AG04449 (cell line): ENCODE data around the gene ANAPC4.

ENCODE experiments used
- CTCF ChIA-PET: fragments of 350-600 bp; formaldehyde crosslinking; extraction: SDS; loops from one replicate; lab custom pipeline; 2021; ENCODE audit warnings: antibody characterized with exemption; lab: Yijun Ruan, JAX
- POLR2A ChIA-PET: fragments of 400-600, 350-600 bp; formaldehyde crosslinking; extraction: SDS; loops from one replicate; lab custom pipeline; 2020; ENCODE audit warnings: antibody characterized with exemption, inconsistent platforms; lab: Yijun Ruan, JAX
- DNase-seq: peaks from one replicate; pipeline ENCODE4 v3.0.0-alpha.2; 2010; ENCODE audit warnings: low read depth, low spot score
- H3K4me3 ChIP-seq: 2 replicates; pipeline ENCODE4 v1.5.1; 2011; ENCODE audit warnings: low read depth, mild to moderate bottlenecking, control low read depth, low read length
- CTCF ChIP-seq: IDR thresholded peaks from one replicate; pipeline ENCODE4 v1.5.1; 2011; ENCODE audit warnings: mild to moderate bottlenecking, moderate library complexity, low read length, control low read depth, inconsistent platforms; ENCODE audit not compliant: insufficient read depth; ENCODE audit errors: missing control alignments

ANAPC4 gene

GRCh38 chr4:25345744-25346143, 31.3 kb upstream of the ANAPC4 start:
- CTCF ChIA-PET, result interaction anchor here (1.4 to 1.6 kb wide), 2 partner anchors 21 to 33 kb away, joined by 4 to 10 read pairs; partner anchors contain the start of gene ZCCHC4
- no peak for TF ChIP-seq CTCF
- DNase-seq, result no peak
- POLR2A ChIA-PET, result no interaction called here
- no peak overlapping the region for H3K4me3 ChIP-seq

GRCh38 chr4:25346913-25347312, 30.1 kb upstream of the ANAPC4 start:
- TF ChIP-seq CTCF, result no peak
- no peak for DNase-seq
- ChIA-PET CTCF (no interaction called here), POLR2A (no interaction called here)
- H3K4me3 ChIP-seq, result no peak overlapping the region

GRCh38 chr4:25347473-25347872, 29.6 kb upstream of the ANAPC4 start:
- no peak overlapping the region for H3K4me3 ChIP-seq
- DNase-seq, result no peak
- ChIA-PET CTCF (no interaction called here), POLR2A (no interaction called here)
- TF ChIP-seq CTCF, result no peak

- ChIA-PET POLR2A (no interaction called here), CTCF (interaction anchor here (1.5 to 4.2 kb wide), 2 partner anchors 19 to 34 kb away, joined by 5 to 41 read pairs; no protein-coding TSS in a partner anchor)
- DNase-seq, result no peak
- H3K4me3 ChIP-seq, result no peak overlapping the region
- TF ChIP-seq CTCF, result no peak
These were observed 29.1 kb upstream of the ANAPC4 start for GRCh38 chr4:25347971-25348370.

- POLR2A ChIA-PET, result no interaction called here
- DNase-seq, result peak; percentile 7
- no peak for TF ChIP-seq CTCF
- H3K4me3 ChIP-seq, result no peak overlapping the region
- CTCF ChIA-PET, result interaction anchor here (1.0 to 4.2 kb wide), 8 partner anchors 16 to 370 kb away, joined by 3 to 41 read pairs (median 4); partner anchors contain the start of gene ZCCHC4
These were observed 26.5 kb upstream of the ANAPC4 start for GRCh38 chr4:25350561-25350960.

GRCh38 chr4:25351777-25352416, 25.2 kb upstream of the ANAPC4 start:
- POLR2A ChIA-PET, result interaction anchor here (0.6 kb wide), 1 partner anchor 8 kb away, joined by 3 read pairs; no protein-coding TSS in a partner anchor
- CTCF ChIA-PET, result interaction anchor here (1.1 to 4.2 kb wide), 7 partner anchors 10 to 372 kb away, joined by 3 to 41 read pairs (median 6); partner anchors contain the start of gene ZCCHC4

More at GRCh38 chr4:25351777-25352416, 25.2 kb upstream of the ANAPC4 start:
- DNase-seq, result peak; percentile 28
- TF ChIP-seq CTCF, result no peak
- no peak overlapping the region for H3K4me3 ChIP-seq
